Inferior parietal cortex (tissue), 1 donor: ENCODE results near the gene SMPD4.
A peak's percentile ranks its signal among the peaks of the same experiment; 100 is the strongest.
"Not testable (repeated sequence)": the region's sequence is repeated elsewhere in the genome, so short reads cannot be mapped to it uniquely, and the experiment has no call there.

ENCODE experiments used
- DNase-seq: peaks from one replicate; pipeline ENCODE4 v3.0.0-alpha.2; 2016; ENCODE audit errors: extremely low spot score

Gene SMPD4, protein sequence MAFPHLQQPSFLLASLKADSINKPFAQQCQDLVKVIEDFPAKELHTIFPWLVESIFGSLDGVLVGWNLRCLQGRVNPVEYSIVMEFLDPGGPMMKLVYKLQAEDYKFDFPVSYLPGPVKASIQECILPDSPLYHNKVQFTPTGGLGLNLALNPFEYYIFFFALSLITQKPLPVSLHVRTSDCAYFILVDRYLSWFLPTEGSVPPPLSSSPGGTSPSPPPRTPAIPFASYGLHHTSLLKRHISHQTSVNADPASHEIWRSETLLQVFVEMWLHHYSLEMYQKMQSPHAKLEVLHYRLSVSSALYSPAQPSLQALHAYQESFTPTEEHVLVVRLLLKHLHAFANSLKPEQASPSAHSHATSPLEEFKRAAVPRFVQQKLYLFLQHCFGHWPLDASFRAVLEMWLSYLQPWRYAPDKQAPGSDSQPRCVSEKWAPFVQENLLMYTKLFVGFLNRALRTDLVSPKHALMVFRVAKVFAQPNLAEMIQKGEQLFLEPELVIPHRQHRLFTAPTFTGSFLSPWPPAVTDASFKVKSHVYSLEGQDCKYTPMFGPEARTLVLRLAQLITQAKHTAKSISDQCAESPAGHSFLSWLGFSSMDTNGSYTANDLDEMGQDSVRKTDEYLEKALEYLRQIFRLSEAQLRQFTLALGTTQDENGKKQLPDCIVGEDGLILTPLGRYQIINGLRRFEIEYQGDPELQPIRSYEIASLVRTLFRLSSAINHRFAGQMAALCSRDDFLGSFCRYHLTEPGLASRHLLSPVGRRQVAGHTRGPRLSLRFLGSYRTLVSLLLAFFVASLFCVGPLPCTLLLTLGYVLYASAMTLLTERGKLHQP

DNA sequence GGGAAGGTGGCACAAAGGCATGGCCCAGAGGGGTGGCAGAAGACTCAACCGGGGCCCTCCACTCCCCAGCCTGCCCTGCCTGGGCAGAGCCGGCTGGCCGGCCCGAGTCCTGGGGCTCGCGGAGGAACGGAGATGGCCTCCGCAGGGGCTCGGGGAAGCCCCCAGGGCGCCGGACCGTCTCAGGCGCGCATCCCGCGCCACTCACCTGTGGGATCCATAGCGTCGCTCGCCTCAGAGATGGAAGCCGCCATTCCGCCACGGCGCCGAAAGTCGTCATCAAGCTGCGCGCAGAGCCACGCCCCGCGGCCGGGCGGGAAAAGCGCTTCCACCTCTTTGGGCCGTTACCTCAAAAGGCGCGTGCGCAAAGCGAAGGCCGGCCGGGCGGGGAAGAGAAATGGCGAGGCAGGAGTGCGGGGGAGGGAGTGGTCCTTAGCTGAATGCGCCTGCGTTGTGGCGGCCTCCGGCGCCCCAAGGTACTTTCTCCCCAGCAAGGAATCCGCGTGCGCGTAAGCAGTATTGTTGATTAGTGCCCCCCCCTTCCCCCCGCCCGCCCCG, at the start of gene SMPD4:
TSS of gene SMPD4 (minus strand) at position 278 of the 555 bp plus-strand sequence. CDS start 5,010 bp downstream, outside the sequence.
- DNase-seq, result peak; percentile 95

DNA sequence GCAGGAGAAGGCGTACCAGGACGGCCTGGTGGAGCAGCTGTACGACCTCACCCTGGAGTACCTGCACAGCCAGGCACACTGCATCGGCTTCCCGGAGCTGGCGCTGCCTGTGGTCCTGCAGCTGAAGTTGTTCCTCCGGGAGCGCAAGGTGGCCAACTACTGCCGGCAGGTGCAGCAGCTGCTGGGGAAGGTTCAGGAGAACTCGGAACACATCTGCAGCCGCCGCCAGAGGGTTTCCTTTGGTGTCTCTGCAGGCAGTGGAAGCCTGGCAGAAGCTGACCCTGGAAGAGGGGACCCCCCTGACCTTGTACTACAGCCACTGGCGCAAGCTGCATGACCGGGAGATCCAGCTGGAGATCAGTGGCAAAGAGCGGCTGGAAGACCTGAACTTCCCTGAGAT, 49.5 kb upstream of the SMPD4 start:
- DNase-seq, result not testable (repeated sequence)

DNA sequence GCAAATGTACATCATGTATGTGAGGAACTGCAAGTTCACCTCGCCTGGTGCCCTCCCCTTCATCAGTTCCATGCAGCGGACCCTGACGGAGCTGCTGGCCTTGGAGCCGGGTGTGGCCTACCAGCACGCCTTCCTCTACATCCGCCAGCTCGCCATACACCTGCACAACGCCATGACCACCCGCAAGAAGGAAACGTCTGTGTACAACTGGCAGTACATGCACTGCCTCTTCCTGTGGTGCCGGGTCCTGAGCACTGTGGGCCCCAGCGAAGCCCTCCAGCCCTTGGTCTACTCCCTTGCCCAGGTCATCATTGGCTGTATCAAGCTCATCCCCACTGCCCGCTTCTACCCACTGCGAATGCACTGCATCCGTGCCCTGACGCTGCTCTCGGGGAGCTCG, 49.0 kb upstream of the SMPD4 start:
- DNase-seq, result not testable (repeated sequence)

DNA sequence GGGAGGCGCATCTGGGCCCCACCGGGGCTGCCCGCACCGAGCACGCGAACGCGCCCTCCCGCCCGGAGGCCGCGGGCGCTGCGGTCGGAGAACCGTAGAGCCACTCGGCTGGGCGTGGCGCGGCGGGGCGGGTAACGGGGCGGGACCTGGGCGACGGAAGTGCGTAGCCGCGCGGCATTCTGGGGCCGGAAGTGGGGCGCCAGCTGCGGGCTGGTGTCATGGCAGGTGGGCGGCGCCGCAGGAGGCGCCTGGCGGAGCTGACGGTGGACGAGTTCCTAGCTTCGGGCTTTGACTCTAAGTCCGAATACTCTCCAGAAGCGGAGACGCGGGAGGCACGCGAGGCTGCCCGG, 47.7 kb upstream of the SMPD4 start:
- not testable (repeated sequence) for DNase-seq

DNA sequence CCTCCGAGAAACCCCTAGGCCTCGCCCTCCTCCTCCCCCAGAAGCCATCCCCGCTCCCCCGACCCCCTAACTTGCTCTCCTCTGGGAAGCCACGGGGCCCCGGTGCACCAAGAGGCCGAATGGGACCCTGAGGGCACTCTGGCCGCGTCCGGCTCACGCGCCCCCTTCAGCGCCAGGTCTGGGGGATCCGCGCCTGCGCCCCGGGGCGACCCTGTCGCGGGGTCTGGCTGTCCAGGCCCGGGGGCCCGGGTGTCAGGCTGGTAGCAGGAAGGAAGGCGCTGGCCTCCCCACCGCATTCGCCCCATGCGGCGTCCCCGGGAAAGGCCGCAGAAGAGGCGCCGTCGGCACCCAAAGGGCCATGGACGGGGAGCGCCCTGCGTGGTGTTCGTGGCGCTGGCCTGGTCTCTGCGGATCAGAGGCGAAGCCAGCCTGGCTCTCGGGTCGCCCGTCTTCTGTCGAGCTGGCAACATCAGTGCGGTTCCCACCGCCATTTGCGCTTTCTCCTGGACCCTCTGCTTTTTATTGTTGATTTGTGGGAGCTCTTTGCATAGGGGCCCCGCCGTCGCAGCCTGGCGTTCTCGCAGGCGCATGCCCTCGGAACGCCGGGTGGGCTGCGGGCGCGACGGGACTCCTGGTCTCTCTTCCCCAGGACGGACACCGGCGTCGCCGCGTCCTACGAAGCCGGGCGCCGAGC, 47.2 kb upstream of the SMPD4 start:
- DNase-seq, result not testable (repeated sequence)

DNA sequence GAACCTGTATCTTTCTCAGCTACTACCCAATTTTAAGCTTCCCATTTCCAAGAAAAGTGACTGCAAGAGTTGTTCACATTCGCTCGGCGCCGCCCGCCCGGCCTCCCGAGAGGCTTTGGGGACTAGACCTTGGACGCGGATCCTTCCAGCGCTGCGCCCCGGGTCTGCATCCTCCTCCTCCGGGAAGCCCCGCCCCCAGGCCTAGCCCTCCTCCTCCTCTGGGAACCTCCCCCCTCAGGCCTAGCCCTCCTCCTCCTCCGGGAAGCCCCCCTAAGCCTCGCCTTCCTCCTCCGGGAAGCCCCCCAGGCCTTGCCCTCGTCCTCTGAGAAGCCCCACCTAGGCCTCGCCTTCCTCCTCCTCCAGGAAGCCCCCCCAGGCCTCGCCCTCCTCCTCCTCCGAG, 46.6 kb upstream of the SMPD4 start:
- DNase-seq, result not testable (repeated sequence)

DNA sequence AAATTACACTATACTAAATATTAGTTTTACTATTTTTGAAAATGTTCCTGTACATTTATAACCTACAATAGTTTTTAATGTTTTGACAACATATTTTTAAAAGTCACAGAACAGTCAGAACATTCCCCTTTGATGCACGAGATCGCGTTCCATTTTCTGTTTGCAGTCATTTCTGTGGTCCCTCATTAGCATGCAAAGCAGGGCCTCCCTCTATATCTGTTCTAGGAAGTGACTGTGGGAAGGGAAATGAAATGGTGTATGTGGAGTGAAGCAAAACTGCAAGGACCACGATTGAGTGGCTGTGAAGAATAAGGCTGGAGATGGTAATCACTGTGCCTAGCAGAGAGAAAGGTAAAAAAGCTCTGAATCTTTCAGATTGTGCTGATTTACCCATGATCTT, 41.1 kb upstream of the SMPD4 start:
- DNase-seq, result not testable (repeated sequence)

DNA sequence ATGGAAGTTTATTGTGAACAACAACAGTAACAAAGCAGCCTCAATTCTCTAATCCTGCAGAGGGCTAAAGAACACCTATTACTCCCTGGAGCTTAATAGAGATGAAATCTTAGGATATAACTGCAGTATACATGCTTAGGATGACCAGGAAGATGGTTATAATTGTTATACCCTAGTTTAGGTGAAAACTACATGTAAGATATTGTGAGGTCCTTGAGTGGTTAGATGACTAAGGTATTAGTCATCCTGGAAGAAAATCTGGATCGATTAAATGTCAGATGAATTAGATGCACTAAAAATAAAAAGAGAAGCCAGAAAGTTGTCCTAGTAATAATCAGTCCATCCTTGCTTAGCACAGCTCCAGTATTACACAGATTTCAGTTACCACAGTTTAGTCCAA, 39.1 kb upstream of the SMPD4 start:
- not testable (repeated sequence) for DNase-seq

DNA sequence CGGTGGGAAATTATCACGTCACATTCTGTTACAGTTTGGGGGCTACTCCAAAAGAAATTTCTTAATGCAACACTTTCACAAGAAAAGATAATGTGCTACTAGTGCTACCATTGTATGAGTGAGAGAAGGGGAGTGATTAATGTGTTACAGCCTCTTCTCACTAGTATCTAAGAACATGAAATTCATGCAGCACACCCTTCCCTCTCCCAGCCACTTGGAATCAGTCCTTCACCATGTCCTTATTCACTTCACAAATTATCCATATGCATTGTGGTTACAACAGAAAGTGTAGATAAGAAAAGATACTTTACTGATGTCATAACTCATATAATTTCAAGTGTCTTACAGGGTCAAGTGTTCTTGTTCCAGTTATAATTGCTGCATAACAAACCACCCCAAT, 37.7 kb upstream of the SMPD4 start:
- not testable (repeated sequence) for DNase-seq

DNA sequence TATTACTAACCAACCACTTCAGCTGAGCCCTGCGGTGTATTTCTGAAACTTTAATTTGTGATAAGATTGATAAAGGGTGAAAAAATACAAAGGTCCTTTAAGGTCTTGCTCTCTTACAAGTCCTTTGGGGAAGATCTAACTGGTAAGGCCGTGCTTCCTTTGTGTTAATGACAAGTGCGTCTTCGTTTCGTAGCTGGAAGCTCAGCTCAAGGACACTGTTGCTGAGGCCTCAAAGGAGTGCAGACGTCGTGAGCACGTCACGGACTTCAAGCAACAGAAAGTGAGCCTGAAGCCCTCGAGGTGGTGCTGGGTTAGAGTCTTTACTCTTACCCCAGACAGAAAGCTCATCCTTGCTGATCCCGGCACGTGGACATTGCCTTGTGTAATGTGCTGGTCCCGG, 25.6 kb upstream of the SMPD4 start:
- not testable (repeated sequence) for DNase-seq

DNA sequence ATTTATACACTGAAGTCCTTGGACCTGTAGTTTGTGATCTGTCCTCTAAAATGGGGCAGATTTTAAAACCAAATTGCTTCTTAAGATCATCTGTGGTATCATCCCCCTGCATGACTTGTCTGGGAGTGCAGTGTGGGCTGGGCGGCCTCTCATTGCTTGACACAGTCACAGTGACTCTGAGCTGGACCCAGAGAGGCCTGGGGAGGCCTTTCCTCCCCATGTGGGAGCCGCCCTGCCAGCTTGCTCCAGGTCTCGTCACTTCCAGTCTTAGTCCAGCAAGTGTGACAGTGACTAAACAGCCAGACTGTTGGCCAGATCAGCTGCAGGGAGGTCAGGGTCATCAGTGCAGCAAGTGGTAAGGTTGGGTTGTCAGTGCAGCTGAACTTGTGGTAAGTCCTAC, 21.7 kb upstream of the SMPD4 start:
- DNase-seq, result not testable (repeated sequence)

DNA sequence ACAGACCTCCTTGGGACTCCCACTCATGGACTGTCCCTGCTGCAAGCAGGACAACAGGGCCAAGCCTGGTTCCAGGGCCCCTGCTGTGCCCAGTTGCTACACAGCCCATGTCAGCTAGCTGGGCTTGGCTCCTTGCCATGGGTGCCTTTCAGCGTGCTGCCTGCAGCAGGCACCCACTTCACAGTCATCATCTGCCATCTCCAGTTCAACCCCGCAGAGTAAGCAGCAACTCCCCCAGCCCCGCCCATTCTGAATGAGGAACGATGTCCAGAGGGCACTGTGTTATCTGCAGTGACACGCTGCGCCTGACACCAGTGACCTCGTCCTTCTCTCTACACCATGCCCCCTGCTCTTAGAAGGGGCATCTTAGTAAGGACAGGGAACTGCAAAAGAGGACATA, 21.1 kb upstream of the SMPD4 start:
- DNase-seq, result not testable (repeated sequence)

DNA sequence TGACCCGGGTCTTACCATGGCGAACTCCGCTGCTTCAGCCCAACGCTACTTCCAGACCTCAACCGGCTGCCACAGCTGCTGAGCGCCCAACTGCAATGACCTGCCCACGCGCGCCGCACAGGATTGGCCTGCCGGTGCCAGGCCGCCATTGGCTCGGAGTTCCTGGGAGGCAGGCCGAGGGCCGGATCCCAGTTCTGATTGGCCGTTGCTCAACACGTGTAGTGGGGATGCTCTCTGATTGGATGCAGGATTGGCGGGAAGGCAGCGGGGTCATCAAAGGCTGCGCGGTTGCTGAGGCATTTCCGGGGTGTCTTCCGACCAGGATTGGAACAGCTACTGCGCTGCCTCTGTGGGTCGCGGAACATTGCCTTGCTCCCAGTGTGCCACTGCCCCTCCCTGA, 16.9 kb upstream of the SMPD4 start, which contains the start of gene TUBA3E:
TSS of gene TUBA3E (minus strand) at position 97 of the 400 bp plus-strand sequence. CDS start at position 18, 79 bp downstream.
- no peak for DNase-seq

DNA sequence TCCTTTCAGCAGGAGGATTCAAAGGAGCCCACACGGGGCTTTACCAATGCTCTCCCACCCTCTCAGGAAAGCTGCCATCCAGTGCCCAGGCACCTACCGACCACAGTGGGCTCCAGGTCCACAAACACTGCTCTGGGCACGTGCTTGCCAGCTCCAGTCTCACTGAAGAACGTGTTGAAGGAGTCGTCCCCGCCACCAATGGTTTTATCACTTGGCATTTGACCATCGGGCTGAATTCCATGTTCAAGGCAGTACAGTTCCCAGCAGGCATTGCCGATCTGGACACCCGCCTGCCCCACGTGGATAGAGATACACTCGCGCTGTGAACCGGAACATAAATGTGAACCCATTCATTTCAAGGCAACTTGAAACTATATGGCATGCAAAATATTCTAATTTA, 14.7 kb upstream of the SMPD4 start:
- DNase-seq, result not testable (repeated sequence)

DNA sequence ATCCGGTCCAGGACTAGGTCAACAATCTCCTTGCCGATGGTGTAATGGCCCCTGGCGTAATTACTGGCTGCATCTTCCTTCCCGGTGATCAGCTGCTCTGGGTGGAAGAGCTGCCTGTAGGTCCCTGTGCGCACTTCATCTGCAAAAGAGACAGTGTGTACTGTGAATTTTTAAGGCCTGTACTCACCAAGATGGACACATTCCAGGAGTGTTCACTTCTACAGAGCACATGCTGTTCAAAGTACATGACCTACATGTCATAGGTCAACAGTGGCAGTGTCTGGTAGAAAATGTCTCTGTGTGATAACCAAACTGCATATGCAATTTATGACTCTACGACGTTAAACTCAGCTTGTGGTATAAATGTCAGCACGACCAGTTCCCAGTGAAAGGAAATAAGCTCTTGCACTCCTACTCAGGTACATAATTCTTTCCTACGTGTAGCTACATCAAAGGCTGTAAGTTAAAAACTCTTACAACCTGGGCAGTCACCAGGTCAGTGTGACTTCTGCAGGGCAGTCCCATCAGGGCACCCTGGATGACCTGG, 13.8 kb upstream of the SMPD4 start:
- DNase-seq, result not testable (repeated sequence)

DNA sequence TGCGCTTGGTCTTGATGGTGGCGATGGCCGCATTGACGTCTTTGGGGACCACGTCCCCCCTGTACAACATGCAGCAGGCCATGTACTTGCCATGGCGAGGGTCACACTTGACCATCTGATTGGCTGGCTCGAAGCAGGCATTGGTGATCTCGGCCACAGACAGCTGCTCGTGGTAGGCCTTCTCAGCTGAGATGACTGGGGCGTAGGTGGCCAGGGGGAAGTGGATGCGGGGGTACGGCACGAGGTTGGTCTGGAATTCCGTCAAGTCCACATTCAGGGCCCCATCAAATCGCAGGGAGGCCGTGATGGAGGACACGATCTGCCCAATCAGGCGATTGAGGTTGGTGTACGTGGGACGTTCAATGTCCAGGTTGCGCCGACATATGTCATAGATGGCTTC, 12.4 kb upstream of the SMPD4 start:
- not testable (repeated sequence) for DNase-seq

DNA sequence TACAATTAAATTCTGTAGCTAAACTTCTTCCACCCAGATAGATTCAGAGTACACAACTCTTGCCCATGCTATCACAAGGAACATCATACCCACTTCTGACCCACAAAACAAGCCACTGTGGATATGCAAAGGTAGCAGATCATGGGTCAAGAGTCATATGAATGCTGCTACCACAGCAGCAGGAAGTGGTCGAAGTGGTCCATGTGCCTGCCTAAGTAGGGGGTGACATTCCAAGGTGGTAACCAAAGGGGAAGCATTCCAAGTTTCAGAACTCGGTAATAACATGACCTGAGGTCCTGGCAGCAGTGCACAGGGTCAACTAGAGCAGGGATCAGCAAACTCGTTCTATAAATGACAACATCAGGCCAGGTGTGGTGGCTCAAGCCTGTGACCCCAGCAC, 11.0 kb upstream of the SMPD4 start:
- not testable (repeated sequence) for DNase-seq

DNA sequence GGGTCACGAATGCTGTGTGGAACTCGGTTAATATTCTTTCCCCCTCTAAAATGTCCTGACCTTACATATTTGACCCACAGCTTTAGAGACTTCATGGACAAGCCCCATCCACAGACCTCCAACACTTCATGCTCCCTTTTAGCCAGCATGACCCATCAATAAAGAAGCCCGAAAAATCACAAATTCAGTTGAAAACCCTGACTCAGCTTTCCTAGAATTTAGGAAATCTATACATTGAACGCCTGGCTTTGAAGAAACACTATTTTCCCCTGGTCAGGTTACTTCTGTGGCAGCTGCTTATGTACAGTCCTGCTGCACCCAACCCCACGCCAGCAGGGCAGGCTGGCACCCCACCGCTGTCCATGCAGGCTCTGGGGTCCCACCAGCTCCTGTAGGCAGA, 9.9 kb upstream of the SMPD4 start:
- not testable (repeated sequence) for DNase-seq

DNA sequence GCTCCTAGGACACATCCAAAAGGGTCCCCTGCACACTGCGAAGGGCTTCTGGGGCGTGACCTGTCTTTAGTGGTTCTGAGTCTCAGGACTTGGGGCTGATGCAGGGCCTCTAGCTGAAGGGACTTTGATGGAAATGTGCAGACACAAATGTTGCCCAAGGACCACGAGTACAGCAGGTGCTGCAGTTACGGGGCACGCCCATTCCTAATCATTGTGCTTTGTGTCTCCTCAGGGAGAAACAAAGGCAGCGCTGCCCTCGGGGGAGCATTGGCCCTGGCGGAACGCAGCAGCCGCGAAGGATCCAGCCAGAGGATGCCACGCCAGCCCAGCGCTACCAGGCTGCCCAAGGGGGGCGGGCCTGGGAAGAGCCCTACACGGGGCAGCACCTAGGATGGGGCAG, 8.8 kb upstream of the SMPD4 start:
- no peak for DNase-seq

DNA sequence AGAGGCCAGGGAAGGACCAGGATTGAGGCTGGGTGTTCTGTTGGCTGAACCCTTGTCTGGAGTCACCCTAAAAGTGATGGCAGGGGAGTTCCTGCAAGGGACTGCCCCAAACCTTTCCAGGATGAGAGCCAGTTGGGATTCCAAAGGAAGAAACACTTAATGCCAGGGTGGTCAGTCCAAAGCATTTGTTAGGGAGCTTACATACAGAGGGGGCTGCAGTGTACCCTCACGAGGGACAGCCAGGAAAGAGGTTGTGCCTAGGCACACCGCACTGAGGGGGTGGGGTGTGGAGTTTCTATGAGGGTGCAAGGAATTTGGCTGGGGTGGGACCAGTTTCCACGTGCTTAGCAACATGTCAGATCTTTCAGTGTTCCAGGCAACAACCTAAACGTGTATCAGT, 7.6 kb upstream of the SMPD4 start:
- DNase-seq, result not testable (repeated sequence)
